Esophagus squamous epithelium (tissue), 5 donors: ENCODE data around the gene OXCT1. TPM values are rescaled to one million over a fixed set of nuclear protein-coding genes. Genes with fewer than 3 reads are reported as not detected.

Source experiments
- DNase-seq: peaks from one replicate; lab custom pipeline; 2025; lab: John Stamatoyannopoulos, UW
- H3K27ac ChIP-seq, 4 donors: fragments of 200-600 bp; sonication (generic); one replicate each; pipeline ENCODE4 v1.5.1; 2016 to 2019; ENCODE audit warnings: mild to moderate bottlenecking in 1 of 4
- H3K27me3 ChIP-seq, 4 donors: fragments of 200-600 bp; sonication (generic); 1 replicate in 3 of 4; 2 replicates in 1 of 4; pipeline versions ENCODE4 v1.5.1 to v1.6.0; 2017 to 2021; ENCODE audit warnings: antibody characterized with exemption in 1 of 4
- H3K36me3 ChIP-seq, 3 donors: fragments of 200-600 bp; sonication (generic); one replicate each; pipeline ENCODE4 v1.5.1; 2016 to 2019
- H3K4me1 ChIP-seq, 3 donors: fragments of 200-600 bp; sonication (generic); one replicate each; pipeline ENCODE4 v1.5.1; 2017 to 2019
- H3K4me3 ChIP-seq, 4 donors: fragments of 200-600 bp; sonication (generic); 1 replicate in 3 of 4; 2 replicates in 1 of 4; pipeline ENCODE4 v1.5.1; 2016 to 2019; ENCODE audit warnings: mild to moderate bottlenecking in 2 of 4, moderate library complexity in 1 of 4
- H3K9me3 ChIP-seq, 3 donors: fragments of 200-600 bp; sonication (generic); one replicate each; pipeline ENCODE4 v1.5.1; 2016 to 2019
- POLR2A ChIP-seq, 4 donors: fragments of 450-650 bp; IDR thresholded peaks; one replicate each; pipeline ENCODE4 v1.6.1; 2017; ENCODE audit warnings: antibody characterized with exemption in 4 of 4, mild to moderate bottlenecking in 4 of 4, moderate library complexity in 3 of 4
- WGBS, 2 donors: methylation state at CpG; one replicate each; pipeline ENCODE4 v1.1.5; 2018; 5-methylcytosine and 5-hydroxymethylcytosine counted together
- intact Hi-C: fragments of 100-400 bp; cut with DNase I; formaldehyde crosslinking; loops from one replicate; pipeline ENCODE4 v1.15.0; 2022
- total RNA-seq, 4 donors: library from RNA; depleted of rRNA; stranded (reverse); fragments of >200 nt; gene quantifications; one replicate each; pipeline ENCODE4 v1.1.0, GENCODE V29; 2016
- TF ChIP-seq, protein P1 (sequence below), 6 experiments: fragments of 450-650 bp in 4 of 6; fragments of 200-600 bp in 2 of 6; sonication (generic) in 2 of 6; IDR thresholded peaks; one replicate each; pipeline ENCODE4 v1.5.1; 2016 to 2019; ENCODE audit warnings: antibody characterized with exemption in 6 of 6, mild to moderate bottlenecking in 4 of 6, moderate library complexity in 4 of 6
- donor health status: DM: yes; HTN: yes; CAD: no.

Gene OXCT1
- total RNA-seq, 4 donors from 2014 or later: 20.3 to 27.3 (median 23.4) TPM

DNA sequence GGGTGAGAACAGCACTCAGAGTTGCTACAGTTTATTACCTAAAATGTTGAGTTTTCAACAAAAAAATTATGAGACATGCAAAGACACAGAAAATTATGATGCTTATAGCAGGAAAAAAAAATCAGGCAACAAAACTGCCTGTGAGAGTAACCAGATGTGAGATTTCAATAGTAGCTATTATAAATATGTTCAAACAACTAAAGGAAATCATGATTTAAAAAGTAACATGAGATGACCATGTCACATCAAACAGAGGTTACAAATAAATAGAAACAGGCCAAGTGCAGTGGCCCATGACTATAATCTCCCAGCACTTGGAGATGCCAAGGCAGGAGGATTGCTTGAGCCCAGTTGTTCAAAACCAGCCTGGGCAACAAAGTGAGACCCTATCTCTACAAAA, 21.8 kb upstream of the OXCT1 start:
- H3K36me3 ChIP-seq: no peaks in the 10 kb centered on the region
- H3K4me3 ChIP-seq: no peak overlapping the region
- H3K27me3 ChIP-seq: peaks cover 0 to 49% (median 0%) of the 10 kb centered on the region in 4 donors
- TF ChIP-seq, protein P1, sequence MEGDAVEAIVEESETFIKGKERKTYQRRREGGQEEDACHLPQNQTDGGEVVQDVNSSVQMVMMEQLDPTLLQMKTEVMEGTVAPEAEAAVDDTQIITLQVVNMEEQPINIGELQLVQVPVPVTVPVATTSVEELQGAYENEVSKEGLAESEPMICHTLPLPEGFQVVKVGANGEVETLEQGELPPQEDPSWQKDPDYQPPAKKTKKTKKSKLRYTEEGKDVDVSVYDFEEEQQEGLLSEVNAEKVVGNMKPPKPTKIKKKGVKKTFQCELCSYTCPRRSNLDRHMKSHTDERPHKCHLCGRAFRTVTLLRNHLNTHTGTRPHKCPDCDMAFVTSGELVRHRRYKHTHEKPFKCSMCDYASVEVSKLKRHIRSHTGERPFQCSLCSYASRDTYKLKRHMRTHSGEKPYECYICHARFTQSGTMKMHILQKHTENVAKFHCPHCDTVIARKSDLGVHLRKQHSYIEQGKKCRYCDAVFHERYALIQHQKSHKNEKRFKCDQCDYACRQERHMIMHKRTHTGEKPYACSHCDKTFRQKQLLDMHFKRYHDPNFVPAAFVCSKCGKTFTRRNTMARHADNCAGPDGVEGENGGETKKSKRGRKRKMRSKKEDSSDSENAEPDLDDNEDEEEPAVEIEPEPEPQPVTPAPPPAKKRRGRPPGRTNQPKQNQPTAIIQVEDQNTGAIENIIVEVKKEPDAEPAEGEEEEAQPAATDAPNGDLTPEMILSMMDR (IDR thresholded peaks at IDR 0.05): no peak
- no peak for TF ChIP-seq POLR2A (IDR thresholded peaks at IDR 0.05)
- H3K4me1 ChIP-seq: no peaks in the 10 kb centered on the region
- H3K27ac ChIP-seq: no peak overlapping the region
- DNase-seq: no peak
- no peaks in the 10 kb centered on the region for H3K9me3 ChIP-seq
- intact Hi-C loops: no loop called here

DNA sequence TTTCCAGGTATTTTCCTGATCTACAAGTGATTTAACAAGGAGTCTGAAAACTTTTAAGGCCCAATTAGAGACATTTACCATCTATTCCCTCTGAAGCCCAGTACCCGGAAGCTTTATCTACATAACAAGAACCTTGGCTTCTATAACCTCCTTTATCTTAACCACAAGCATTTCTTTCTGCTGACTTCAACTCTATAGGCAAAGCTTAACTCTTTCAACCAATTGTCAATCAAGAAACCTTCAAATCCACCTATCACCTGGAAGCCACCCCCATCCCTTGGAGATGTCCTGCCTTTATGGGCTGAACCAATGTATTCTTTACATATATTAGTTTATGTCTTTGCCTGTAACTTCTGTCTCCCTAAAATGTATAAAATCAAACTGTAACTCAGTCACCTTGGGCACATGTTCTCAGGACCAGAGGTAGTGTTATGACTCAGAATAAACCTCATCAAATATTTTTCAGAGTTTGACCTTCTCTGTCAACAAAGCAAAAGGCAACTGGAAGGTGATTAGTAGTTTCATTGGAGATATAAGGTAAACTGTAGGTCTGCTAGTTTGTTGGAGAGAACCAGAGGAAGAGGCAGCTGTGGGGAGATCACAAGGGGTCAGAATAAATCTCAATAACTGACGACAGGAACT, 21.0 kb upstream of the OXCT1 start:
- DNase-seq: no peak
- no peaks in the 10 kb centered on the region for H3K36me3 ChIP-seq
- H3K4me1 ChIP-seq: no peaks in the 10 kb centered on the region
- no peaks in the 10 kb centered on the region for H3K9me3 ChIP-seq
- TF ChIP-seq, protein P1 (IDR thresholded peaks at IDR 0.05): no peak
- TF ChIP-seq POLR2A (IDR thresholded peaks at IDR 0.05): no peak
- H3K4me3 ChIP-seq: no peak overlapping the region
- no peak overlapping the region for H3K27ac ChIP-seq
- peaks cover 0 to 40% (median 0%) of the 10 kb centered on the region in 4 donors for H3K27me3 ChIP-seq
- WGBS, 2 donors: 63 to 77% methylated on average over 2 of the region's 2 CpGs
- intact Hi-C loops: no loop called here

- intact Hi-C loops: no loop called here
- TF ChIP-seq POLR2A (IDR thresholded peaks at IDR 0.05): no peak
- TF ChIP-seq, protein P1 (IDR thresholded peaks at IDR 0.05): no peak
- Histone ChIP-seq H3K4me3 (no peak overlapping the region), H3K27ac (no peak overlapping the region), H3K36me3 (no peaks in the 10 kb centered on the region), H3K27me3 (peaks cover 0 to 4% (median 0%) of the 10 kb centered on the region in 4 donors), H3K4me1 (no peaks in the 10 kb centered on the region), H3K9me3 (no peaks in the 10 kb centered on the region)
- DNase-seq: no peak
Observed at GRCh38 chr5:41885286-41885685, 15.1 kb upstream of the OXCT1 start.

- Histone ChIP-seq H3K36me3 (no peaks in the 10 kb centered on the region), H3K9me3 (no peaks in the 10 kb centered on the region), H3K27me3 (no peaks in the 10 kb centered on the region), H3K27ac (no peak overlapping the region), H3K4me3 (no peak overlapping the region), H3K4me1 (no peaks in the 10 kb centered on the region)
- DNase-seq: no peak
- TF ChIP-seq POLR2A (IDR thresholded peaks at IDR 0.05): no peak
- TF ChIP-seq, protein P1 (IDR thresholded peaks at IDR 0.05): no peak
- 91% methylated on average over 2 of the region's 2 CpGs for WGBS, 2 donors
- intact Hi-C loops: no loop called here
Observed at GRCh38 chr5:41883936-41884335, 13.7 kb upstream of the OXCT1 start.

DNA sequence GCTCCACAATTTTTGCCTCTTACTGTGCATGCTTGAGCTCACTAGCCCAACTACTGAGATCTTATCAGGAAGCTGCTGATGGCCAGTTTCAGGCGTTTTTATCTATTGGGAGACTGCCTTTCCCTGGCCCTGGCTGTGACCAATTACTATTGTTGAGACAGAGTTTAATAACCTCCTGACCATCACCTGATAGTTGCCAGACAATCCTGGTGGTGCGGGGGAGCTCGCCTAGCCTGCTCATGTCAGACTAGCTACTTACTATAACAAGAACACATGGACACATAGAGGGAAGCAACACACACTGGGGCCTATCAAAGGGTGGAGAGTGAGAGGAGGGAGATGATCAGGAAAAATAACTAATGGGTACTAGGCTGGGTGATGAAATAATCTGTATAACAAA, 13.0 kb upstream of the OXCT1 start:
- no peaks in the 10 kb centered on the region for H3K27me3 ChIP-seq
- intact Hi-C loops: no loop called here
- DNase-seq: no peak
- H3K9me3 ChIP-seq: no peaks in the 10 kb centered on the region
- no peaks in the 10 kb centered on the region for H3K4me1 ChIP-seq
- 82 to 90% methylated on average over 1 to 3 of the region's 3 CpGs for WGBS, 2 donors
- TF ChIP-seq, protein P1 (IDR thresholded peaks at IDR 0.05): no peak
- no peak for TF ChIP-seq POLR2A (IDR thresholded peaks at IDR 0.05)
- H3K27ac ChIP-seq: no peak overlapping the region
- no peaks in the 10 kb centered on the region for H3K36me3 ChIP-seq
- no peak overlapping the region for H3K4me3 ChIP-seq
